OCI-LY3 (cell line): ENCODE results near the gene EIF5A.

Experiments used
- CTCF ChIP-seq: fragments of 200-600, 300-600 bp; sonication (generic); IDR thresholded peaks from 2 replicates; pipeline ENCODE4 v1.5.1; 2014; ENCODE audit warnings: antibody characterized with exemption, low read length, low read depth
- EZH2phosphoT487 ChIP-seq: fragments of 200-600 bp; shearing (Covaris generic); IDR thresholded peaks from 2 replicates; pipeline ENCODE4 v1.6.1; 2018; ENCODE audit warnings: antibody characterized with exemption, mixed run types, low read depth

- TF ChIP-seq CTCF: no peak
- TF ChIP-seq EZH2phosphoT487: no peak
Observed at GRCh38 chr17:7334938-7335538, 27.6 kb downstream of the EIF5A start.
